Measurements from ENCODE around the gene PPP6R3. TPM values are rescaled to one million over a fixed set of nuclear protein-coding genes. Genes with fewer than 3 reads are reported as not detected.

Gene PPP6R3
- total and polyA plus RNA-seq, 2 of the 13 experiments (the other 11 are each of a cell fraction or from before 2014, with no cell fraction given): 41.2 to 83.4 TPM

DNA sequence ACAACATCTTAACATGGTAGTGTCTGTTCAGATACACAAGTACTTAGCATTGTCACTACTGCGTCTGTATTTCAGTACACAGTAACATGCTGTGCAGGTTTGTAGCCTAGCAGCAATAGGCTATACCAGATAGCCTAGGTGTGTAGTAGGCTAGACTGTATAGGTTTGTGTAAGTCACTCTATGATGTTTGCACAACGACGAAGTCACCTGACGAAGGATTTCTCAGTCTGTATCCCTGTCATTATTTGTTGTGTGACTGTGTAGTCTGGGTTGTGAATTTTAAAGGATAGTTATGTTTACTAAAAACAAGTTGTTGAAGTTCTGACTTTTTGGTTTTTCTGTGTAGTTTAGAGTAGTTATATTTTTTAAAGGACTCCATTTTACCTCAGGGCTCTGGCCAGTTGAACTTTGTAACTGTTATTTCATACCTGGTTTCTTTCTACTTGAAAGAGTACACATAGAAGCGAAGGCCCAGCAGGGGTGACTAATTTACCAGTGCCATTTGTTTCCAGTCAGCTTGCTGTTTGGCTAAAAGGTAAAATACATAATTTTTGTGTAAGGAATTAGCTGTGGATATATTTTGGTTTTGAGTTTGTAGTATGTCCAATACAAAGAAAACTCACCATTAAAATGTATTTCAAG, 72.3 kb downstream of the PPP6R3 start (continued):
- TF ChIP-seq CREB1 (IDR thresholded peaks at IDR 0.05) (0 out of 2 replicates have a peak, but pooled peaks have one; percentile 22), CREB1 (CRISPR knock-in tag; IDR thresholded peaks at IDR 0.05) (no peak), KMT2A (CRISPR knock-in tag; IDR thresholded peaks at IDR 0.05) (peak; percentile 23; the same call in 1 of the 2 replicates), HNF4G (IDR thresholded peaks at IDR 0.05; ENCODE audit: borderline replicate concordance, low read depth, low read length) (peak; percentile 37), HNF4G (CRISPR knock-in tag; IDR thresholded peaks at IDR 0.05; ENCODE audit: borderline replicate concordance, low read depth) (no peak), RXRB (CRISPR knock-in tag; IDR thresholded peaks at IDR 0.05; ENCODE audit: borderline replicate concordance) (peak; percentile 37; the same call in 1 of the 2 replicates), ZNF790 (CRISPR knock-in tag; IDR thresholded peaks at IDR 0.05; ENCODE audit: borderline replicate concordance) (no peak), ZNF75D (CRISPR knock-in tag; IDR thresholded peaks at IDR 0.05; ENCODE audit: borderline replicate concordance) (no peak), ZNF296 (CRISPR knock-in tag; conservative IDR thresholded peaks at IDR 0.05) (no peak)
- TF ChIP-seq, protein P1, sequence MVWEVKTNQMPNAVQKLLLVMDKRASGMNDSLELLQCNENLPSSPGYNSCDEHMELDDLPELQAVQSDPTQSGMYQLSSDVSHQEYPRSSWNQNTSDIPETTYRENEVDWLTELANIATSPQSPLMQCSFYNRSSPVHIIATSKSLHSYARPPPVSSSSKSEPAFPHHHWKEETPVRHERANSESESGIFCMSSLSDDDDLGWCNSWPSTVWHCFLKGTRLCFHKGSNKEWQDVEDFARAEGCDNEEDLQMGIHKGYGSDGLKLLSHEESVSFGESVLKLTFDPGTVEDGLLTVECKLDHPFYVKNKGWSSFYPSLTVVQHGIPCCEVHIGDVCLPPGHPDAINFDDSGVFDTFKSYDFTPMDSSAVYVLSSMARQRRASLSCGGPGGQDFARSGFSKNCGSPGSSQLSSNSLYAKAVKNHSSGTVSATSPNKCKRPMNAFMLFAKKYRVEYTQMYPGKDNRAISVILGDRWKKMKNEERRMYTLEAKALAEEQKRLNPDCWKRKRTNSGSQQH (CRISPR knock-in tag; IDR thresholded peaks at IDR 0.05; ENCODE audit: low read depth): no peak
- TF ChIP-seq, protein P2, sequence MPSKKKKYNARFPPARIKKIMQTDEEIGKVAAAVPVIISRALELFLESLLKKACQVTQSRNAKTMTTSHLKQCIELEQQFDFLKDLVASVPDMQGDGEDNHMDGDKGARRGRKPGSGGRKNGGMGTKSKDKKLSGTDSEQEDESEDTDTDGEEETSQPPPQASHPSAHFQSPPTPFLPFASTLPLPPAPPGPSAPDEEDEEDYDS (CRISPR knock-in tag; IDR thresholded peaks at IDR 0.05): 0 out of 2 replicates have a peak, but pooled peaks have one; percentile 19

- POLR2A ChIA-PET: no interaction called here
- ATAC-seq: no peak
Observed at GRCh38 chr11:68533945-68534344, 73.4 kb downstream of the PPP6R3 start.

More at GRCh38 chr11:68533945-68534344, 73.4 kb downstream of the PPP6R3 start:
- no peak overlapping the region for H3K9ac ChIP-seq (ENCODE audit: insufficient read depth, low read depth, low read length)
- H3K36me3 ChIP-seq (replicated peaks in 1 of 2; ENCODE audit: control insufficient read depth in 1 of 2, insufficient read depth in 2 of 2, low read length in 2 of 2): peaks cover 3 to 49% of the 10 kb centered on the region in 2 experiments
- CTCF ChIA-PET (ENCODE audit: low intra/inter-chr PET ratio, low total read pairs): no interaction called here
- FAIRE-seq (no peak), DNase-seq (ENCODE audit: low spot score) (no peak)
- TF ChIP-seq ELK4 (CRISPR knock-in tag; IDR thresholded peaks at IDR 0.05; ENCODE audit: borderline replicate concordance) (0 out of 2 replicates have a peak, but pooled peaks have one; percentile 21), RBAK (CRISPR knock-in tag; IDR thresholded peaks at IDR 0.05) (no peak), RBM22 (optimal IDR thresholded peaks at IDR 0.05; ENCODE audit: low read length) (peak; percentile 28), ZSCAN25 (CRISPR knock-in tag; IDR thresholded peaks at IDR 0.05) (0 out of 2 replicates have a peak, but pooled peaks have one; percentile 28)
- H2AFZ ChIP-seq (ENCODE audit: low read length): no peak overlapping the region
- no peaks in the 10 kb centered on the region for H3K9me3 ChIP-seq (ENCODE audit: low read length)
- no peak overlapping the region for H3K4me3 ChIP-seq (replicated peaks in 1 of 3; ENCODE audit: insufficient read depth in 1 of 3, low read depth in 2 of 3, low read length in 3 of 3)
- over 99% methylated on average over 7 of the region's 7 CpGs for WGBS (ENCODE audit: low lambda C conversion rate)
- in situ Hi-C loops (cut with HindIII; ENCODE audit: extremely low pct_ligation_motif_present, low pct_unique_long_range_greater_than_20kb): no loop called here
- intact Hi-C loops (cut with micrococcal nuclease; ENCODE audit: unreplicated experiment): loop anchor here (5.0 kb wide), 1 partner anchor 67 kb away; no protein-coding TSS in a partner anchor
- peaks cover 29% of the 10 kb centered on the region for H3K4me1 ChIP-seq (ENCODE audit: insufficient read depth, low read length)
- peaks cover 66% of the 10 kb centered on the region for H3K79me2 ChIP-seq (ENCODE audit: insufficient read depth, low read length)
- peak overlapping the region; percentile 73 for H3K27ac ChIP-seq (ENCODE audit: extremely low read length, insufficient read depth, low read length)
- H3K4me2 ChIP-seq (ENCODE audit: low read depth, low read length): no peak overlapping the region
- no peaks in the 10 kb centered on the region for H3K27me3 ChIP-seq (ENCODE audit: control insufficient read depth in 1 of 2, insufficient read depth in 2 of 2, low read length in 2 of 2)
- BruUV-seq (replicated peaks): no TSS peak
- H4K20me1 ChIP-seq (ENCODE audit: insufficient read depth, low read length): peaks cover 3% of the 10 kb centered on the region
